ENCODE results near the gene KIF1B.
A peak's percentile ranks its signal among the peaks of the same experiment; 100 is the strongest.

The KIF1B gene

GRCh38 chr1:10209905-10210810 is at the start of gene KIF1B:
Gene KIF1B (plus strand): TSS chr1:10210570. CDS start chr1:10232329, 21,759 bp downstream.
- ChIA-PET CTCF (interaction anchor here (0.5 to 2.1 kb wide), 23 partner anchors 8 to 320 kb away, joined by 3 to 15 read pairs (median 4); no protein-coding TSS in a partner anchor), POLR2A (interaction anchor here (0.6 to 2.7 kb wide), 18 partner anchors 9 to 284 kb away, joined by 3 to 14 read pairs (median 4); partner anchors contain the start of genes LZIC, NMNAT1 and PGD)
- TF ChIP-seq LEF1 (IDR thresholded peaks at IDR 0.05; ENCODE audit: borderline replicate concordance) (peak; percentile 96), ELF4 (IDR thresholded peaks at IDR 0.05) (peak; percentile 4; the same call in 1 of the 2 replicates), FOXK2 (IDR thresholded peaks at IDR 0.05) (no peak), L3MBTL2 (conservative IDR thresholded peaks at IDR 0.05) (peak; percentile 36; the same call in 1 of the 2 replicates), SP1 (IDR thresholded peaks at IDR 0.05) (no peak), PKNOX1 (IDR thresholded peaks at IDR 0.05) (peak; percentile 99), ARNT (IDR thresholded peaks at IDR 0.05) (peak; percentile 63)
- DNase-seq (ENCODE audit: extremely low spot score) = peak; percentile 100

GRCh38 chr1:10160907-10161490 is 49.4 kb upstream of the KIF1B start:
- no peak for TF ChIP-seq NFRKB (IDR thresholded peaks at IDR 0.05)
- no peak for TF ChIP-seq BHLHE40 (IDR thresholded peaks at IDR 0.05; ENCODE audit: borderline replicate concordance)
- no peak for TF ChIP-seq CTBP1 (IDR thresholded peaks at IDR 0.05; ENCODE audit: borderline replicate concordance)
- TF ChIP-seq FOXA1 (IDR thresholded peaks at IDR 0.05) = no peak
- TF ChIP-seq SUZ12 (IDR thresholded peaks at IDR 0.05) = no peak
- DNase-seq (ENCODE audit: extremely low spot score) = no peak
- POLR2A ChIA-PET = interaction anchor here (1.6 kb wide), 1 partner anchor 218 kb away, joined by 6 read pairs; the partner anchor contains the start of genes LZIC and NMNAT1
- CTCF ChIA-PET = interaction anchor here (0.6 kb wide), 1 partner anchor 17 kb away, joined by 3 read pairs; no protein-coding TSS in a partner anchor

GRCh38 chr1:10161541-10162290 is 48.7 kb upstream of the KIF1B start:
- CTCF ChIA-PET = interaction anchor here (0.6 kb wide), 1 partner anchor 16 kb away, joined by 3 read pairs; no protein-coding TSS in a partner anchor
- no peak for TF ChIP-seq L3MBTL2 (conservative IDR thresholded peaks at IDR 0.05)
- TF ChIP-seq ZNF384 (IDR thresholded peaks at IDR 0.05) = no peak
- no peak for TF ChIP-seq NFRKB (IDR thresholded peaks at IDR 0.05)

GRCh38 chr1:10168912-10169514 is 41.4 kb upstream of the KIF1B start:
- DNase-seq (ENCODE audit: extremely low spot score) = no peak
- CTCF ChIA-PET = interaction anchor here (0.6 to 0.7 kb wide), 3 partner anchors 11 to 43 kb away, joined by 3 to 6 read pairs (median 3); no protein-coding TSS in a partner anchor
- TF ChIP-seq SUZ12 (IDR thresholded peaks at IDR 0.05) = no peak
- no peak for TF ChIP-seq ZNF384 (IDR thresholded peaks at IDR 0.05)
- TF ChIP-seq ELF4 (IDR thresholded peaks at IDR 0.05) = no peak
- TF ChIP-seq ARNT (IDR thresholded peaks at IDR 0.05) = no peak
- no peak for TF ChIP-seq HDGF (IDR thresholded peaks at IDR 0.05; ENCODE audit: borderline replicate concordance)
- no peak for TF ChIP-seq SP1 (IDR thresholded peaks at IDR 0.05)
- TF ChIP-seq NFRKB (IDR thresholded peaks at IDR 0.05) = no peak
- no peak for TF ChIP-seq LEF1 (IDR thresholded peaks at IDR 0.05; ENCODE audit: borderline replicate concordance)
- no peak for TF ChIP-seq BHLHE40 (IDR thresholded peaks at IDR 0.05; ENCODE audit: borderline replicate concordance)
- no peak for TF ChIP-seq FOXK2 (IDR thresholded peaks at IDR 0.05)
- TF ChIP-seq TARDBP (IDR thresholded peaks at IDR 0.05) = no peak
- no peak for TF ChIP-seq FOXA1 (IDR thresholded peaks at IDR 0.05)
- no peak for TF ChIP-seq PKNOX1 (IDR thresholded peaks at IDR 0.05)
- TF ChIP-seq L3MBTL2 (conservative IDR thresholded peaks at IDR 0.05) = no peak
- TF ChIP-seq FOXM1 (IDR thresholded peaks at IDR 0.05; ENCODE audit: borderline replicate concordance) = no peak
- TF ChIP-seq CTBP1 (IDR thresholded peaks at IDR 0.05; ENCODE audit: borderline replicate concordance) = no peak
- POLR2A ChIA-PET = no interaction called here

More at GRCh38 chr1:10161541-10162290, 48.7 kb upstream of the KIF1B start:
- POLR2A ChIA-PET = interaction anchor here (1.6 kb wide), 1 partner anchor 219 kb away, joined by 6 read pairs; the partner anchor contains the start of genes LZIC and NMNAT1
- no peak for DNase-seq (ENCODE audit: extremely low spot score)

GRCh38 chr1:10170239-10170574 is 40.2 kb upstream of the KIF1B start:
- POLR2A ChIA-PET = no interaction called here
- CTCF ChIA-PET = interaction anchor here (0.6 kb wide), 1 partner anchor 40 kb away, joined by 3 read pairs; the partner anchor contains the start of gene KIF1B
- DNase-seq (ENCODE audit: extremely low spot score) = no peak
- no peak for TF ChIP-seq ZNF384 (IDR thresholded peaks at IDR 0.05)
- TF ChIP-seq PKNOX1 (IDR thresholded peaks at IDR 0.05) = no peak
- TF ChIP-seq LEF1 (IDR thresholded peaks at IDR 0.05; ENCODE audit: borderline replicate concordance) = no peak
- TF ChIP-seq SP1 (IDR thresholded peaks at IDR 0.05) = no peak
